ENCODE measurements around the gene KY. TPM values are rescaled to one million over a fixed set of nuclear protein-coding genes. Genes with fewer than 3 reads are reported as not detected.

The KY gene
- total RNA-seq, 1 experiment from 2014 or later: not detected

DNA sequence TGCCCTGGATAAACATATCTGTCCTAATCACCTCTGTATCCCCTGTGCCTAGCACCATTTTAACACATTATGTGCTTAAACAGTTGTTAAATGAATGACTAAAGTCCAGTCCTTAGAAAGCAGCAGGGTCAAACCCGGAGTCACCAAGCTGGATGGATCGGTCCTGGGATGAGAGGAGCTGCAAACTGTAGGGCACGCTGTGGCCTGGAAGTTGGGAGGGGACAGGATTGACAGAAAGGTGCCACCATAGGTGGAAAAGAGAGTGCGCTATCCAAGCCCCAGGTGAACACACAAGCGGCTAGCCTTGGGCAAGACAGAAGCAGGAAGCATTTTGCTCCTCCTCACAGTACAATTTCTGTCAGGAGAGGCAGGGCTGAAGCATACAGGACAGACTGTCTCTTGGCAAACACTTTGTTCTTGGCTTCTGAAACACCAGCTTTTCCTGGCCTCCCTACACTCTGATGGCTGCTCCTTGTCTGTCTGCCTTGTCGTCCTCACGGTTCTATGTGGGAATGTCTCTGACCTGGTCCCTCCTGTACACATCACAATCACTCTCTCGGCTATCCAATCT, 48.4 kb upstream of the KY start:
- Histone ChIP-seq H3K36me3 (ENCODE audit: control insufficient read depth, insufficient read depth, low read length) (no peaks in the 10 kb centered on the region), H3K9me3 (ENCODE audit: control insufficient read depth, insufficient read depth, low read depth, low read length) (no peaks in the 10 kb centered on the region), H3K27me3 (ENCODE audit: control insufficient read depth, insufficient read depth, low read length) (peaks cover 11% of the 10 kb centered on the region; the same call in 1 of the 2 replicates), H3K4me3 (ENCODE audit: low read depth in 2 of 2, low read length in 2 of 2) (no peak overlapping the region), H3K27ac (ENCODE audit: low read length) (no peak overlapping the region), H3K4me1 (ENCODE audit: control insufficient read depth, insufficient read depth, low read length) (no peaks in the 10 kb centered on the region)
- no TSS peak for BruUV-seq (replicated peaks)
- in situ Hi-C loops (cut with HindIII; ENCODE audit: low pct_unique_long_range_greater_than_20kb, low sequenced_read_pairs): no loop called here
- intact Hi-C loops (cut with micrococcal nuclease; ENCODE audit: unreplicated experiment): no loop called here
- DNase-seq (ENCODE audit: low read depth, low spot score): no peak
- CTCF ChIA-PET: no interaction called here
- TF ChIP-seq, protein P1, sequence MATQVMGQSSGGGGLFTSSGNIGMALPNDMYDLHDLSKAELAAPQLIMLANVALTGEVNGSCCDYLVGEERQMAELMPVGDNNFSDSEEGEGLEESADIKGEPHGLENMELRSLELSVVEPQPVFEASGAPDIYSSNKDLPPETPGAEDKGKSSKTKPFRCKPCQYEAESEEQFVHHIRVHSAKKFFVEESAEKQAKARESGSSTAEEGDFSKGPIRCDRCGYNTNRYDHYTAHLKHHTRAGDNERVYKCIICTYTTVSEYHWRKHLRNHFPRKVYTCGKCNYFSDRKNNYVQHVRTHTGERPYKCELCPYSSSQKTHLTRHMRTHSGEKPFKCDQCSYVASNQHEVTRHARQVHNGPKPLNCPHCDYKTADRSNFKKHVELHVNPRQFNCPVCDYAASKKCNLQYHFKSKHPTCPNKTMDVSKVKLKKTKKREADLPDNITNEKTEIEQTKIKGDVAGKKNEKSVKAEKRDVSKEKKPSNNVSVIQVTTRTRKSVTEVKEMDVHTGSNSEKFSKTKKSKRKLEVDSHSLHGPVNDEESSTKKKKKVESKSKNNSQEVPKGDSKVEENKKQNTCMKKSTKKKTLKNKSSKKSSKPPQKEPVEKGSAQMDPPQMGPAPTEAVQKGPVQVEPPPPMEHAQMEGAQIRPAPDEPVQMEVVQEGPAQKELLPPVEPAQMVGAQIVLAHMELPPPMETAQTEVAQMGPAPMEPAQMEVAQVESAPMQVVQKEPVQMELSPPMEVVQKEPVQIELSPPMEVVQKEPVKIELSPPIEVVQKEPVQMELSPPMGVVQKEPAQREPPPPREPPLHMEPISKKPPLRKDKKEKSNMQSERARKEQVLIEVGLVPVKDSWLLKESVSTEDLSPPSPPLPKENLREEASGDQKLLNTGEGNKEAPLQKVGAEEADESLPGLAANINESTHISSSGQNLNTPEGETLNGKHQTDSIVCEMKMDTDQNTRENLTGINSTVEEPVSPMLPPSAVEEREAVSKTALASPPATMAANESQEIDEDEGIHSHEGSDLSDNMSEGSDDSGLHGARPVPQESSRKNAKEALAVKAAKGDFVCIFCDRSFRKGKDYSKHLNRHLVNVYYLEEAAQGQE (IDR thresholded peaks at IDR 0.05; ENCODE audit: insufficient read depth in 1 of 2, low read depth in 2 of 2, low read length in 1 of 2): no peak
- TF ChIP-seq TCF7L2 (IDR thresholded peaks at IDR 0.05; ENCODE audit: low read depth, low read length) (no peak), SIN3A (IDR thresholded peaks at IDR 0.05; ENCODE audit: borderline replicate concordance, insufficient read depth, low read depth, low read length) (no peak), POLR2AphosphoS5 (IDR thresholded peaks at IDR 0.05; ENCODE audit: low read depth, low read length) (no peak)
- TF ChIP-seq, protein P2, sequence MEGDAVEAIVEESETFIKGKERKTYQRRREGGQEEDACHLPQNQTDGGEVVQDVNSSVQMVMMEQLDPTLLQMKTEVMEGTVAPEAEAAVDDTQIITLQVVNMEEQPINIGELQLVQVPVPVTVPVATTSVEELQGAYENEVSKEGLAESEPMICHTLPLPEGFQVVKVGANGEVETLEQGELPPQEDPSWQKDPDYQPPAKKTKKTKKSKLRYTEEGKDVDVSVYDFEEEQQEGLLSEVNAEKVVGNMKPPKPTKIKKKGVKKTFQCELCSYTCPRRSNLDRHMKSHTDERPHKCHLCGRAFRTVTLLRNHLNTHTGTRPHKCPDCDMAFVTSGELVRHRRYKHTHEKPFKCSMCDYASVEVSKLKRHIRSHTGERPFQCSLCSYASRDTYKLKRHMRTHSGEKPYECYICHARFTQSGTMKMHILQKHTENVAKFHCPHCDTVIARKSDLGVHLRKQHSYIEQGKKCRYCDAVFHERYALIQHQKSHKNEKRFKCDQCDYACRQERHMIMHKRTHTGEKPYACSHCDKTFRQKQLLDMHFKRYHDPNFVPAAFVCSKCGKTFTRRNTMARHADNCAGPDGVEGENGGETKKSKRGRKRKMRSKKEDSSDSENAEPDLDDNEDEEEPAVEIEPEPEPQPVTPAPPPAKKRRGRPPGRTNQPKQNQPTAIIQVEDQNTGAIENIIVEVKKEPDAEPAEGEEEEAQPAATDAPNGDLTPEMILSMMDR (IDR thresholded peaks at IDR 0.05): no peak
- POLR2A ChIA-PET: no interaction called here
- ATAC-seq: peak; percentile 20; the same call in 1 of the 2 replicates

DNA sequence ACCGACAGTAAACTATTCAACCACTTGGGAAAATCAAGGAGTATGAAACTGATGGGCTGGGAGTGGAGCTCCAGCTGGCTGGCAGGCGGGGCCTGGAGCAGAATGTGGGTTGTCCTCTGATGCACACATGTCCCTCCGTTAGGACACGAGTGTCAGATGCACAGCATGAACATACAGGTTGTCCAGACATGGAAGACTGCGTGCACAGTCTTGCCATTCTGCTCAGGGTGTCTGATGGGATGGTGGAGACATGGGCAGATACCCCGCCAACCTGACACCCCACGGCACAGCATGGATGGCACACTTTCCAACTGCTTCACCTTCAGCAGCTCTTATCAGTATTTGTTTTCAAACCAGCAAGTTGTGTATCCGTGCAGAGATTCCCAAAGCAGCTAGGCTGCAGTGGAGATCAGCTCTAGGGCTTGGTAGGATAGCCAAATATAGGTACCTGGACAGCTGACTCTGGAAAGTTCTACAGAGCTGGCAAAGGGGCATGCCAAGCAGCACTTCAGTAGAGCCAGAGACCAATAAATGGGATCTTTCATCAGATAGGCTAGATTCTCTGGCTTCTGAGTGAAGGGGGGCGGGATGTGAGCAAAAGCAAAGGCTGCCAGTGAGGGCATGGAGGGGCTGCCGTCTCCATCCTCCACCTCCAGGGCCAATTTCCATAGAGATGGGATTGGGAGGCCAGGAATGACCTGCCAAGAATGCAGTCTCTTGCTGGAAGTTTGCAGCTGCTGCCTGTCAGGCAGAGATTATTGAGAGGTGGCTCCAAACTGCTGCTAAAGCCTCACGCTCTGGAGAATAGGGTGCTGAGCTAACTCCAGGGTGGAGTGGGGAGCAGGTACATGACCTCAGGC, 47.2 kb upstream of the KY start:
- Histone ChIP-seq H3K4me3 (ENCODE audit: low read depth in 2 of 2, low read length in 2 of 2) (no peak overlapping the region), H3K9me3 (ENCODE audit: control insufficient read depth, insufficient read depth, low read depth, low read length) (no peaks in the 10 kb centered on the region), H3K36me3 (ENCODE audit: control insufficient read depth, insufficient read depth, low read length) (no peaks in the 10 kb centered on the region), H3K27ac (ENCODE audit: low read length) (no peak overlapping the region), H3K4me1 (ENCODE audit: control insufficient read depth, insufficient read depth, low read length) (no peaks in the 10 kb centered on the region), H3K27me3 (ENCODE audit: control insufficient read depth, insufficient read depth, low read length) (peaks cover 12% of the 10 kb centered on the region; the same call in 1 of the 2 replicates)
- in situ Hi-C loops (cut with HindIII; ENCODE audit: low pct_unique_long_range_greater_than_20kb, low sequenced_read_pairs) (no loop called here), intact Hi-C loops (cut with micrococcal nuclease; ENCODE audit: unreplicated experiment) (no loop called here)
- ChIA-PET CTCF (interaction anchor here (0.6 kb wide), 1 partner anchor 97 kb away, joined by 3 read pairs; no protein-coding TSS in a partner anchor), POLR2A (no interaction called here)
- DNase-seq (ENCODE audit: low read depth, low spot score) (no peak), ATAC-seq (no peak)
- no TSS peak for BruUV-seq (replicated peaks)
- TF ChIP-seq, protein P1 (IDR thresholded peaks at IDR 0.05; ENCODE audit: insufficient read depth in 1 of 2, low read depth in 2 of 2, low read length in 1 of 2): no peak
- TF ChIP-seq, protein P2 (IDR thresholded peaks at IDR 0.05): no peak
- TF ChIP-seq TCF7L2 (IDR thresholded peaks at IDR 0.05; ENCODE audit: low read depth, low read length) (no peak), SIN3A (IDR thresholded peaks at IDR 0.05; ENCODE audit: borderline replicate concordance, insufficient read depth, low read depth, low read length) (no peak), POLR2AphosphoS5 (IDR thresholded peaks at IDR 0.05; ENCODE audit: low read depth, low read length) (no peak)

Data from Panc1 (cell line).